GM12891 (cell line): ENCODE measurements around the gene CHMP6.

ENCODE experiments used
- POLR2A ChIP-seq: IDR thresholded peaks from 2 replicates; pipeline ENCODE4 v1.6.1; 2011; ENCODE audit warnings: low read depth, low read length, control low read depth
- POLR2AphosphoS5 ChIP-seq: IDR thresholded peaks from 2 replicates; pipeline ENCODE4 v1.6.1; 2011; ENCODE audit warnings: low read depth, low read length, control low read depth
- SPI1 ChIP-seq: IDR thresholded peaks from 2 replicates; pipeline ENCODE4 v1.6.1; 2011; ENCODE audit warnings: low read depth, low read length, control low read depth
- TAF1 ChIP-seq: IDR thresholded peaks from 2 replicates; pipeline ENCODE4 v1.6.1; 2011; ENCODE audit warnings: low read depth, low read length, control low read depth

GRCh38 chr17:81046770-81047359, 55.2 kb downstream of the CHMP6 start:
- TF ChIP-seq POLR2A (no peak), POLR2AphosphoS5 (no peak), TAF1 (no peak), SPI1 (no peak)
